Stimulated activated CD4-positive, alpha-beta T cell treated with anti-CD3 and anti-CD28 coated beads, TNF-alpha, amount 100 ng/mL, for 24 hours (primary cell): ENCODE results near the gene UGT8.

Experiments
- DNase-seq, 3 experiments: peaks; one replicate each; pipeline ENCODE4 v3.0.0-alpha.2; 2020; ENCODE audit warnings: low read depth in 3 of 3

Gene UGT8

DNA sequence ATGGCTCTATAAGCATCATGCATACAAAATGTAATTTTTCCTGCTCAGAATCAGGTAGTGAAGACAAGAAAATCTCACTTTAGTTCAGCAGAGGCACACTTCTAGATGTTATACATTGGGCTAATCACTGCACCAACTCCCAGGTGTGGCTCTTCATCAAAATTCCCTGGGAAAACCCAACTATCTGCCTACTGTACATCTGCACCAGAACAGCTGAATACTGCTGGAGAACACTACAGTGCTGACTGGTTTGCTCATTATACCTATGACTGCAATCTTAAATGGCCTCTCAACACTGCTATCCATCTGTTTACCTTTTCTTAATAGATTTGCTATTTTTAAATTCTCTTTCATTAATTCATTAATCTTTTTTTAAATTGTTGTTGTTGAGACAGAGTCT is 92.0 kb downstream of the UGT8 start:
- DNase-seq = no peak

GRCh38 chr4:114691865-114692264 is 93.3 kb downstream of the UGT8 start:
- no peak for DNase-seq

DNA sequence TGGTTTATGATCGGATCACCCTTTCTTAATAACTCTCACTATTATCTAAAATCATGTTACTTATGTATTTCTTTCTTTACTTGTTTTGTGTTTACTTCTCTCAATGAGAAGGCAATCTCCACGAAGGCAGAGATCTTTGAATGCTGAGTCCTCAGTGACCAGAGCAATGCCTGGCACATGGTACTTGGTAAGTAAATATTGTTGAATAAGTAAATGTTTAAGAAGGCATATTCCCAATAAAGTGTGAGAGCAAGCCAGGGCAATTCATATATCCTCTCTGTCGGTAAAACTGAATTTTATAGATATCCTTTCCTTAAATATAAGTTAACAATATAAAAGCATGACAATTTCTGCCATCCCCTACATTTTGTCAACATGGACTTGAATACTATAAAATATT is 94.4 kb downstream of the UGT8 start:
- no peak for DNase-seq

DNA sequence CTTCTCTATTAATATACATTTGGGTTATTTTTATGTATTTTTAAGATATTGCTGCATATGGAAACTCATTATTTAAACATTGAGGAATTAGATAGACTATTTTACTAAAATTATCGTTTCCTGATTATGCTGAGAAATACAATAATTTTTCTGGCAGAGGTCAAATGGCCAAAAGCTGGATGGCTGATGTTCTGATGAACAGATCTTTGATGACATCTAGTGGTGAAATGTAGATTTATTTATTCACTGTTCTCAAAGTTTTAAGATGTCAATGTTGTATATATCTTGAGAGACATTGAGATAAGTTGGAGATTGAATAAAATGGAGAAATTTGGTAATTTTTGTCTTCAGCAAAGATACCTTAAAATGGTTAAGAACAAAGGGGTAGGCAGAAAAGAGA is 96.2 kb downstream of the UGT8 start:
- DNase-seq = no peak

DNA sequence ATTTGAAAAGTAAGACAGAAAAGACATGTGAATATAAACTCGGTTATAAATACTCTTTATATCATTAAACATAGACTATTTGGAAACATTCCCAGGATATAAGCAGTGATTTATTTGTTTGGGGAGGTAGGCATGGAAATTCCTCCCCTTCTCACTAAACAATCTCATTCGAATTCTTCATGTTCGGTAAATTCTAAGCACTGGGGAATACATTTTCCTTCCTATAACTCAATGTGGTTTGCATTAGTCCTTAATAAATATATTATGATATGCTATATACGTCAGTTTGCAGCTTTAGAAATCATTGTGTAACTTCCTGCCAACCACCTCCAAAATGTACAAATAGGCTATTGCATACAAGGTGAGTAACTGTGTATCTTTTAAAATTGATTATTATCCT is 99.6 kb downstream of the UGT8 start:
- no peak for DNase-seq

DNA sequence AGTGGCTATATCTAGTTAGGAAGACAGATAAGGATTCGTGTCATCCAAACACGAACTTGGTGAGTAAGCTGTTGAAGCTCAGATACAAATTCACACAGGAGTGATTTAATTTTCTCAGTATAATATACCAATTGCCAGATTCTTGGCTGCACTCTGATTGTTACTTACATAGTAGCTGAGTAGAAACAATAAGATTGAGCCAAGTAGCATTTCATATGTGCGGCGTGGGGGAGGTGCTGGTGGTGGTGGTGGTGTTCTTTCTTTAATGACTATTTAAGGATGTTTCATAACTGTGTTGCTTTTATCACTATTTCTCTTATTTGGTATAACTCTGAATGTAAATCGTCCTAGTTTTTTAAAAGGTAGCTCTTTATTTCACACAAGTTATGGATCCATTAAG is 102.9 kb downstream of the UGT8 start:
- no peak for DNase-seq

- no peak for DNase-seq
Observed at GRCh38 chr4:114717432-114717831, 118.8 kb downstream of the UGT8 start.

DNA sequence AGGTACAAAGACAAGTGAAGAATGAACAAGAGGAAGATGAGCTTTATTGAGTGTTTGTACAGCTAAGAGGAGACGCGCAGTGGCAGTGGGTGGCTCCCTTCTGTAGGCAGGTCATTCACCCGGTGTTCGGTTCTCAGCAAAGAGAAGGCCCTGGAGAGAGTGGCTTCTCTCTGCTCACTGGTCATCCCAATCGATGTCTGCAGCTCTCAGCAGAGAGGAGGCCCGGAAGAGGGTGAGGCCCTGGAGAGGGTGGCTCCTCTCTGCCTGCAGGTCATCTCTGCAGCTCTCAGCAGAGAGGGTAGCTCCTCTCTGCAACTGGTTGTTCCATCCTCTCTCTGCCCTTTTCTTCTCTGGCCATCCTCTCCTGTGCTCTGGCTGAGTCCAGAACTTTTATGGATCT is 126.5 kb downstream of the UGT8 start:
- DNase-seq = no peak

DNA sequence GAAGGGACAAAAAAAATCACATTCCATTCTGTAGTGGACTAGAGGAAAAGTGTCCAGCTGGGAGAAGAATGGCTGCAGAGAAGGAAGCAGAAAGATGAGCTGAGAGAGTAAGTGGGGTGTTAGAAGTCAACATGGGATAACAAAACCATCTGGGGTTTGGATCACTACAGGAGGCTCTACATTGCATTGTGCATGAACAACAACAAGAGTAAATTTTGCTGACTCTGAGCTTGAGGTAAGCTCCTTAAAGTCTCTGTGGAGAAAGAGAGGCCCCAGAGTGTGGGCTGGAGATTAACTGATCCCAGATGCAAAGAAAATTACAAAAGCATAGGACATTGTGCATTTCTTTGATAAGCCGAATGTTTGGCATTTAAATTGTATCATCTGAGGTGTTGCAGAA is 128.9 kb downstream of the UGT8 start:
- DNase-seq = no peak
